ENCODE measurements around the gene ELANE. TPM values are rescaled to one million over a fixed set of nuclear protein-coding genes. Genes with fewer than 3 reads are reported as not detected.
A peak's percentile ranks its signal among the peaks of the same experiment; 100 is the strongest.

The ELANE gene
- total and polyA plus RNA-seq, 9 of the 15 experiments (the other 6 are each of a cell fraction or from before 2014, with no cell fraction given): not detected

DNA sequence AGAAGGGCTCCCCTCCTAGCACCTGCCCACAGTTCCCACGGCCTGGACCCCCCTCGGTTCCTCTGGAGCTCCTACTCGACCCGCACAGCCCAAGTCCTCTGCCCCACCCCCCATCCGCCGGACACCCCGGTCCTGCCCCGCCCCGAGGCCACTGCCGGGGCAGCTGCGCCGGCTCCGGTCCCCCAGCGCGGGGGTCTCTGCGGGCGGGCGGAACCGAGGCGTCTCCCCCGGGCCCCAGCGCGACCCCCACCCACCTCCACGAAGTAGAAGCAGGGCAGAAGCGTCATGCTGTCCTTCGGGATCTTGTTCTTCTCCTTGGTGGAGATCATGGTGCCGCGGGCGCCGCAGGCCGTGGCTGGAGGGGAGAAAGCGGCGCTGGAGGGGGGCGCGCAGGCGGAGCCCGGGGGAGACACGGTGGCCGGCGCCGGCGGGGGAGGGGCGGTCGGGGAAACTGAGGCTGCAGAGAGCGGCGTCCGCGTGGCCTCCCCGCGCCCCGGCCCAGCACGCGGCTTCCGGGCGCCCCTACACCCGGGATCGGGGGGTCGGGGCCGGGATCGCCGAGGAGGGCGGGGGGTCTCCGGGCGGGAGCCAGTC, 30.8 kb upstream of the ELANE start (continued):
- TF ChIP-seq NFE2L1 (tag; IDR thresholded peaks at IDR 0.05; ENCODE audit: borderline replicate concordance, low read depth) (no peak), ZNF583 (CRISPR knock-in tag; IDR thresholded peaks at IDR 0.05) (no peak), CBFB (CRISPR knock-in tag; IDR thresholded peaks at IDR 0.05) (no peak), BDP1 (IDR thresholded peaks at IDR 0.05; ENCODE audit: insufficient read depth, insufficient read length) (no peak), HLTF (IDR thresholded peaks at IDR 0.05) (no peak), BRF1 (IDR thresholded peaks at IDR 0.05; ENCODE audit: borderline replicate concordance, extremely low read depth, insufficient read length) (no peak), TCF3 (CRISPR knock-in tag; IDR thresholded peaks at IDR 0.05) (no peak), ZC3H8 (IDR thresholded peaks at IDR 0.05) (no peak), SMAD3 (CRISPR knock-in tag; conservative IDR thresholded peaks at IDR 0.05) (no peak), PCBP1 (IDR thresholded peaks at IDR 0.05; ENCODE audit: low read depth, low read length, poor library complexity, severe bottlenecking) (peak; percentile 34), ZBTB7A (IDR thresholded peaks at IDR 0.05; ENCODE audit: borderline replicate concordance, control insufficient read depth, low read depth, low read length) (peak; percentile 94), ZNF3 (CRISPR knock-in tag; IDR thresholded peaks at IDR 0.05) (no peak), BRD4 (IDR thresholded peaks at IDR 0.05) (peak; percentile 52; the same call in 1 of the 2 replicates), KLF13 (tag; IDR thresholded peaks at IDR 0.05; ENCODE audit: borderline replicate concordance, low read depth) (no peak), FIP1L1 (IDR thresholded peaks at IDR 0.05; ENCODE audit: low read depth, low read length, poor library complexity, severe bottlenecking) (no peak), SLC30A9 (CRISPR knock-in tag; IDR thresholded peaks at IDR 0.05) (no peak), ZNF668 (CRISPR knock-in tag; IDR thresholded peaks at IDR 0.05) (no peak), GTF2F1 (IDR thresholded peaks at IDR 0.05; ENCODE audit: low read depth, low read length) (no peak), ZNF644 (tag; IDR thresholded peaks at IDR 0.05; ENCODE audit: low read depth) (no peak)
- TF ChIP-seq, protein P1, sequence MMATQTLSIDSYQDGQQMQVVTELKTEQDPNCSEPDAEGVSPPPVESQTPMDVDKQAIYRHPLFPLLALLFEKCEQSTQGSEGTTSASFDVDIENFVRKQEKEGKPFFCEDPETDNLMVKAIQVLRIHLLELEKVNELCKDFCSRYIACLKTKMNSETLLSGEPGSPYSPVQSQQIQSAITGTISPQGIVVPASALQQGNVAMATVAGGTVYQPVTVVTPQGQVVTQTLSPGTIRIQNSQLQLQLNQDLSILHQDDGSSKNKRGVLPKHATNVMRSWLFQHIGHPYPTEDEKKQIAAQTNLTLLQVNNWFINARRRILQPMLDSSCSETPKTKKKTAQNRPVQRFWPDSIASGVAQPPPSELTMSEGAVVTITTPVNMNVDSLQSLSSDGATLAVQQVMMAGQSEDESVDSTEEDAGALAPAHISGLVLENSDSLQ (IDR thresholded peaks at IDR 0.05): no peak
- TF ChIP-seq, protein P2, sequence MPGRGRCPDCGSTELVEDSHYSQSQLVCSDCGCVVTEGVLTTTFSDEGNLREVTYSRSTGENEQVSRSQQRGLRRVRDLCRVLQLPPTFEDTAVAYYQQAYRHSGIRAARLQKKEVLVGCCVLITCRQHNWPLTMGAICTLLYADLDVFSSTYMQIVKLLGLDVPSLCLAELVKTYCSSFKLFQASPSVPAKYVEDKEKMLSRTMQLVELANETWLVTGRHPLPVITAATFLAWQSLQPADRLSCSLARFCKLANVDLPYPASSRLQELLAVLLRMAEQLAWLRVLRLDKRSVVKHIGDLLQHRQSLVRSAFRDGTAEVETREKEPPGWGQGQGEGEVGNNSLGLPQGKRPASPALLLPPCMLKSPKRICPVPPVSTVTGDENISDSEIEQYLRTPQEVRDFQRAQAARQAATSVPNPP (IDR thresholded peaks at IDR 0.05; ENCODE audit: borderline replicate concordance, insufficient read depth, insufficient read length): no peak
- TF ChIP-seq, protein P3, sequence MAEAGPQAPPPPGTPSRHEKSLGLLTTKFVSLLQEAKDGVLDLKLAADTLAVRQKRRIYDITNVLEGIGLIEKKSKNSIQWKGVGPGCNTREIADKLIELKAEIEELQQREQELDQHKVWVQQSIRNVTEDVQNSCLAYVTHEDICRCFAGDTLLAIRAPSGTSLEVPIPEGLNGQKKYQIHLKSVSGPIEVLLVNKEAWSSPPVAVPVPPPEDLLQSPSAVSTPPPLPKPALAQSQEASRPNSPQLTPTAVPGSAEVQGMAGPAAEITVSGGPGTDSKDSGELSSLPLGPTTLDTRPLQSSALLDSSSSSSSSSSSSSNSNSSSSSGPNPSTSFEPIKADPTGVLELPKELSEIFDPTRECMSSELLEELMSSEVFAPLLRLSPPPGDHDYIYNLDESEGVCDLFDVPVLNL (CRISPR knock-in tag; IDR thresholded peaks at IDR 0.05; ENCODE audit: low read depth): no peak
- TF ChIP-seq, protein P4, sequence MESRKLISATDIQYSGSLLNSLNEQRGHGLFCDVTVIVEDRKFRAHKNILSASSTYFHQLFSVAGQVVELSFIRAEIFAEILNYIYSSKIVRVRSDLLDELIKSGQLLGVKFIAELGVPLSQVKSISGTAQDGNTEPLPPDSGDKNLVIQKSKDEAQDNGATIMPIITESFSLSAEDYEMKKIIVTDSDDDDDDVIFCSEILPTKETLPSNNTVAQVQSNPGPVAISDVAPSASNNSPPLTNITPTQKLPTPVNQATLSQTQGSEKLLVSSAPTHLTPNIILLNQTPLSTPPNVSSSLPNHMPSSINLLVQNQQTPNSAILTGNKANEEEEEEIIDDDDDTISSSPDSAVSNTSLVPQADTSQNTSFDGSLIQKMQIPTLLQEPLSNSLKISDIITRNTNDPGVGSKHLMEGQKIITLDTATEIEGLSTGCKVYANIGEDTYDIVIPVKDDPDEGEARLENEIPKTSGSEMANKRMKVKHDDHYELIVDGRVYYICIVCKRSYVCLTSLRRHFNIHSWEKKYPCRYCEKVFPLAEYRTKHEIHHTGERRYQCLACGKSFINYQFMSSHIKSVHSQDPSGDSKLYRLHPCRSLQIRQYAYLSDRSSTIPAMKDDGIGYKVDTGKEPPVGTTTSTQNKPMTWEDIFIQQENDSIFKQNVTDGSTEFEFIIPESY (CRISPR knock-in tag; IDR thresholded peaks at IDR 0.05): no peak
- TF ChIP-seq, protein P5, sequence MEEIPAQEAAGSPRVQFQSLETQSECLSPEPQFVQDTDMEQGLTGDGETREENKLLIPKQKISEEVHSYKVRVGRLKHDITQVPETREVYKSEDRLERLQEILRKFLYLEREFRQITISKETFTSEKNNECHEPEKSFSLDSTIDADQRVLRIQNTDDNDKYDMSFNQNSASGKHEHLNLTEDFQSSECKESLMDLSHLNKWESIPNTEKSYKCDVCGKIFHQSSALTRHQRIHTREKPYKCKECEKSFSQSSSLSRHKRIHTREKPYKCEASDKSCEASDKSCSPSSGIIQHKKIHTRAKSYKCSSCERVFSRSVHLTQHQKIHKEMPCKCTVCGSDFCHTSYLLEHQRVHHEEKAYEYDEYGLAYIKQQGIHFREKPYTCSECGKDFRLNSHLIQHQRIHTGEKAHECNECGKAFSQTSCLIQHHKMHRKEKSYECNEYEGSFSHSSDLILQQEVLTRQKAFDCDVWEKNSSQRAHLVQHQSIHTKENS (CRISPR knock-in tag; IDR thresholded peaks at IDR 0.05): no peak
